ENCODE results near the gene PTPN14. TPM values are rescaled to one million over a fixed set of nuclear protein-coding genes. Genes with fewer than 3 reads are reported as not detected.

Gene PTPN14
- total and polyA plus RNA-seq, 2 of the 8 experiments (the other 6 are each of a cell fraction or from before 2014, with no cell fraction given): 14.4 to 93.6 TPM

DNA sequence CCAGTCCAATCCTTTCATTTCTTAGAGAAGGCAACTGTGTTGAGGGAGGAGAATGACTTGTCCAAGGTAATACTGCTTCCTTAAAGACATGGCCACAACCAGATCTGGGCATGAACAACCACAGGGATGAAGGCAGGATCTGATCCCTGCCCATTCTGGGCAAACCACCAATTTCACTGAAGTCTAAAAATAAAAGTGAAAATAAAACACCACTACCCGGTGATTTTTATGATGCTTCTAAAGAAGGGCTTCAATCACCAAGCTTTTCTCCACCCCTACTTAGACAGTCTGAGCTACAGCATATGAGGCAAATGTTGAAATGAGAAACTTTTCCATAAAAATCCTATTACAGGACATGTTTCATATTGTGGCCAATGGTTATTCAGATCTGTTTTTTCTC is 133.0 kb downstream of the PTPN14 start:
- Histone ChIP-seq H2BK15ac (ENCODE audit: low read length) (no peak overlapping the region), H3K27me3 (replicated peaks in 1 of 4; ENCODE audit: control insufficient read depth in 3 of 4, extremely low read depth in 1 of 4, insufficient read depth in 3 of 4, low read length in 3 of 4) (no peaks in the 10 kb centered on the region), H2AK5ac (ENCODE audit: low read depth, low read length) (no peak overlapping the region), H2BK20ac (ENCODE audit: low read length) (no peak overlapping the region), H3K4me3 (ENCODE audit: extremely low read depth in 1 of 4, insufficient read depth in 2 of 4, low read depth in 3 of 4, low read length in 4 of 4) (no peak overlapping the region), H2AFZ (ENCODE audit: low read length) (no peak overlapping the region), H3K36me3 (ENCODE audit: control insufficient read depth in 2 of 4, insufficient read depth in 4 of 4, low read length in 3 of 4) (no peaks in the 10 kb centered on the region), H4K91ac (replicated peaks; ENCODE audit: insufficient read length, low read length) (no peak overlapping the region), H4K8ac (ENCODE audit: extremely low read depth, insufficient read depth, low read length) (no peak overlapping the region), H3K18ac (ENCODE audit: extremely low read depth, low read length) (no peak overlapping the region), H3K4me1 (replicated peaks in 1 of 4; ENCODE audit: control insufficient read depth in 3 of 4, insufficient read depth in 4 of 4, low read length in 3 of 4) (peaks cover 2 to 14% (median 7%) of the 10 kb centered on the region in 4 experiments; a peak in 4 of 7 replicates), H3K23ac (ENCODE audit: insufficient read length) (no peak overlapping the region), H3K23me2 (ENCODE audit: low read depth, low read length) (no peaks in the 10 kb centered on the region), H3K56ac (replicated peaks; ENCODE audit: insufficient read length, low read depth, low read length) (no peak overlapping the region), H3K27ac (ENCODE audit: low read depth, low read length) (no peak overlapping the region), H3K4ac (replicated peaks; ENCODE audit: insufficient read length, low read depth, low read length) (no peak overlapping the region), H2BK12ac (ENCODE audit: low read depth, low read length) (no peak overlapping the region), H3K9ac (replicated peaks in 1 of 4; ENCODE audit: extremely low read depth in 1 of 4, low read depth in 3 of 4, low read length in 3 of 4) (no peak overlapping the region), H4K20me1 (replicated peaks in 1 of 2; ENCODE audit: control insufficient read depth in 1 of 2, insufficient read depth in 2 of 2, low read length in 2 of 2) (no peaks in the 10 kb centered on the region), H3K4me2 (ENCODE audit: insufficient read depth in 1 of 2, low read depth in 2 of 2, low read length in 2 of 2) (no peak overlapping the region), H3K14ac (ENCODE audit: insufficient read length) (no peak overlapping the region), H4K5ac (ENCODE audit: insufficient read length, low read depth, low read length) (no peak overlapping the region), H3K79me2 (ENCODE audit: control insufficient read depth in 1 of 2, insufficient read depth in 2 of 2, low read length in 2 of 2) (peaks cover 0 to 42% of the 10 kb centered on the region in 2 experiments; a peak in 2 of 4 replicates), H3K79me1 (ENCODE audit: low read depth, low read length) (peaks cover 4% of the 10 kb centered on the region; the same call in 1 of the 2 replicates), H2BK120ac (replicated peaks; ENCODE audit: low read depth, low read length) (no peak overlapping the region), H2BK5ac (ENCODE audit: low read depth, low read length) (no peak overlapping the region; the same call in 1 of the 2 replicates), H3K9me3 (ENCODE audit: insufficient read depth in 2 of 2, low read depth in 1 of 2, low read length in 1 of 2) (no peaks in the 10 kb centered on the region)
- ChIA-PET CTCF (ENCODE audit: partially characterized antibody) (interaction anchor here (0.8 to 2.0 kb wide), 5 partner anchors 9 to 166 kb away, joined by 3 to 5 read pairs (median 3); no protein-coding TSS in a partner anchor), POLR2A (ENCODE audit: partially characterized antibody) (interaction anchor here (1.1 to 1.8 kb wide), 2 partner anchors 12 to 21 kb away, joined by 3 to 4 read pairs; no protein-coding TSS in a partner anchor)
- WGBS, 2 experiments (ENCODE audit: extremely low coverage in 1 of 2, insufficient coverage in 1 of 2, insufficient read length in 1 of 2, insufficient replicate concordance in 2 of 2, low coverage in 1 of 2, low lambda C conversion rate in 2 of 2, missing lambda C conversion rate in 1 of 2): 100% methylated on average over 1 of the region's 1 CpG; no CpG with 5 or more reads in 1 of the 2 experiments
- DNase-seq (ENCODE audit: low read depth in 1 of 2, low spot score in 2 of 2) (no peak), FAIRE-seq (no peak)
- TF ChIP-seq TAF7 (optimal IDR thresholded peaks at IDR 0.05; ENCODE audit: borderline replicate concordance, low read depth, low read length) (no peak), KDM5A (IDR thresholded peaks at IDR 0.05; ENCODE audit: low read length) (no peak), SIRT6 (IDR thresholded peaks at IDR 0.05; ENCODE audit: low read length) (no peak), ASH2L (IDR thresholded peaks at IDR 0.05; ENCODE audit: low read length) (no peak), POLR2AphosphoS5 (IDR thresholded peaks at IDR 0.05; ENCODE audit: low read depth, low read length) (no peak), NRF1 (IDR thresholded peaks at IDR 0.05; ENCODE audit: low read depth, low read length) (no peak), PHF8 (conservative IDR thresholded peaks at IDR 0.05; ENCODE audit: low read depth, low read length) (no peak), JUN (IDR thresholded peaks at IDR 0.05; ENCODE audit: low read depth, low read length) (no peak), SRF (IDR thresholded peaks at IDR 0.05; ENCODE audit: low read depth, low read length) (no peak), RBBP5 (IDR thresholded peaks at IDR 0.05; ENCODE audit: borderline replicate concordance, low read depth, low read length) (no peak), KDM4A (IDR thresholded peaks at IDR 0.05; ENCODE audit: low read depth, low read length, severe bottlenecking) (no peak), TBP (IDR thresholded peaks at IDR 0.05; ENCODE audit: low read depth, low read length) (no peak)
- TF ChIP-seq, protein P1, sequence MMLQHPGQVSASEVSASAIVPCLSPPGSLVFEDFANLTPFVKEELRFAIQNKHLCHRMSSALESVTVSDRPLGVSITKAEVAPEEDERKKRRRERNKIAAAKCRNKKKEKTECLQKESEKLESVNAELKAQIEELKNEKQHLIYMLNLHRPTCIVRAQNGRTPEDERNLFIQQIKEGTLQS (IDR thresholded peaks at IDR 0.05; ENCODE audit: insufficient read depth, low read depth, low read length): no peak
